ENCODE results near the gene PALM3. TPM values are rescaled to one million over a fixed set of nuclear protein-coding genes. Genes with fewer than 3 reads are reported as not detected.

Gene PALM3
- total RNA-seq, 4 donors from 2014 or later: 0.30 to 2.7 (median 0.53) TPM

- Histone ChIP-seq H3K9me3 (peaks cover 0 to 11% (median 3%) of the 10 kb centered on the region in 4 donors), H3K4me3 (peak overlapping the region; percentile 49 to 95 (median 78)), H3K27me3 (no peaks in the 10 kb centered on the region), H3K27ac (peak overlapping the region in 3 of 4 donors; percentile 91 to 95 (median 94)), H3K4me1 (peaks cover 0 to 22% (median 6%) of the 10 kb centered on the region in 4 donors), H3K36me3 (peaks cover 0 to 36% (median 0%) of the 10 kb centered on the region in 3 donors)
- peak in 1 of 2 donors; percentile 17 for DNase-seq (ENCODE audit: low spot score in 2 of 2)
- WGBS, 2 donors: 0 to 1% methylated on average over 6 to 67 of the region's 142 CpGs
- peak in 2 of 5 experiments; percentile 34 to 43 for TF ChIP-seq CTCF (IDR thresholded peaks at IDR 0.05)
- TF ChIP-seq POLR2A (IDR thresholded peaks at IDR 0.05): no peak
- no peak for TF ChIP-seq EP300 (IDR thresholded peaks at IDR 0.05)
Measured at GRCh38 chr19:14089662-14090508, 28.0 kb upstream of the PALM3 start.

GRCh38 chr19:14089412-14089661 is 27.5 kb upstream of the PALM3 start:
- peak in 1 of 2 donors; percentile 20 for DNase-seq (ENCODE audit: low spot score in 2 of 2)
- 17% methylated on average over 14 to 16 of the region's 16 CpGs for WGBS, 2 donors
- Histone ChIP-seq H3K4me1 (peaks cover 0 to 22% (median 6%) of the 10 kb centered on the region in 4 donors), H3K9me3 (peaks cover 0 to 11% (median 3%) of the 10 kb centered on the region in 4 donors), H3K36me3 (peaks cover 0 to 32% (median 0%) of the 10 kb centered on the region in 3 donors), H3K27me3 (no peaks in the 10 kb centered on the region), H3K4me3 (peak overlapping the region in 3 of 4 donors; percentile 32 to 95 (median 86)), H3K27ac (peak overlapping the region in 2 of 4 donors; percentile 34 to 54)
- no peak for TF ChIP-seq POLR2A (IDR thresholded peaks at IDR 0.05)

- H3K9me3 ChIP-seq: peaks cover 0 to 11% (median 3%) of the 10 kb centered on the region in 4 donors
- WGBS, 2 donors: 88 to 91% methylated on average over 30 of the region's 30 CpGs
- peak overlapping the region in 2 of 4 donors; percentile 34 to 54 for H3K27ac ChIP-seq
- H3K4me1 ChIP-seq: peaks cover 0 to 22% (median 6%) of the 10 kb centered on the region in 4 donors
- TF ChIP-seq CTCF (IDR thresholded peaks at IDR 0.05) (no peak), EP300 (IDR thresholded peaks at IDR 0.05) (no peak), POLR2A (IDR thresholded peaks at IDR 0.05) (no peak)
- H3K27me3 ChIP-seq: no peaks in the 10 kb centered on the region
- DNase-seq (ENCODE audit: low spot score in 2 of 2): no peak
- H3K36me3 ChIP-seq: peaks cover 0 to 32% (median 0%) of the 10 kb centered on the region in 3 donors
- H3K4me3 ChIP-seq: peak overlapping the region in 2 of 4 donors; percentile 32 to 86
Measured at GRCh38 chr19:14088634-14089411, 26.9 kb upstream of the PALM3 start.

GRCh38 chr19:14086098-14086497 is 24.2 kb upstream of the PALM3 start:
- no peak for TF ChIP-seq POLR2A (IDR thresholded peaks at IDR 0.05)
- no peak for TF ChIP-seq EP300 (IDR thresholded peaks at IDR 0.05)
- no peak for TF ChIP-seq CTCF (IDR thresholded peaks at IDR 0.05)
- Histone ChIP-seq H3K27ac (no peak overlapping the region), H3K4me1 (peaks cover 0 to 28% (median 5%) of the 10 kb centered on the region in 4 donors), H3K36me3 (peaks cover 0 to 25% (median 0%) of the 10 kb centered on the region in 3 donors), H3K4me3 (no peak overlapping the region), H3K9me3 (no peaks in the 10 kb centered on the region), H3K27me3 (no peaks in the 10 kb centered on the region)
- 84 to 88% methylated on average over 5 of the region's 5 CpGs for WGBS, 2 donors
- DNase-seq (ENCODE audit: low spot score in 2 of 2): no peak

- Histone ChIP-seq H3K36me3 (peaks cover 0 to 25% (median 0%) of the 10 kb centered on the region in 3 donors), H3K27ac (peak within 1 kb of the TSS in 2 of 4 donors; percentile 12 to 46), H3K9me3 (no peaks in the 10 kb centered on the region), H3K4me3 (no peak within 1 kb of the TSS), H3K4me1 (peaks cover 0 to 31% (median 7%) of the 10 kb centered on the region in 4 donors), H3K27me3 (no peaks in the 10 kb centered on the region)
- DNase-seq (ENCODE audit: low spot score in 2 of 2): no peak
- TF ChIP-seq EP300 (IDR thresholded peaks at IDR 0.05) (no peak), POLR2A (IDR thresholded peaks at IDR 0.05) (no peak), CTCF (IDR thresholded peaks at IDR 0.05) (no peak)
- WGBS, 2 donors: 61 to 66% methylated on average over 30 to 54 of the region's 54 CpGs
Measured at GRCh38 chr19:14085309-14085995, 23.6 kb upstream of the PALM3 start, which contains the start of gene C19orf67. Gene C19orf67 (minus strand): TSS chr19:14085783. CDS start chr19:14085627, 156 bp downstream.

All from tibial nerve (tissue), 4 donors.